Epithelial cell of esophagus (primary cell): ENCODE measurements around the gene ERMN.
"Not testable (repeated sequence)": the region's sequence is repeated elsewhere in the genome, so short reads cannot be mapped to it uniquely, and the experiment has no call there.

Source experiments
- DNase-seq: peaks from one replicate; pipeline ENCODE4 v3.0.0; 2010; ENCODE audit warnings: low read depth
- H3K4me3 ChIP-seq: 2 replicates; pipeline ENCODE4 v1.5.1; 2011; ENCODE audit warnings: mild to moderate bottlenecking, low read length, control low read depth
- TF ChIP-seq, protein P1 (sequence below): IDR thresholded peaks from 2 replicates; pipeline ENCODE4 v1.5.1; 2011; ENCODE audit warnings: low read depth, mild to moderate bottlenecking, low read length, control low read depth, inconsistent platforms; ENCODE audit not compliant: insufficient read depth; ENCODE audit errors: missing control alignments

The ERMN gene

GRCh38 chr2:157359628-157360027, 34.0 kb upstream of the ERMN start:
- TF ChIP-seq, protein P1, sequence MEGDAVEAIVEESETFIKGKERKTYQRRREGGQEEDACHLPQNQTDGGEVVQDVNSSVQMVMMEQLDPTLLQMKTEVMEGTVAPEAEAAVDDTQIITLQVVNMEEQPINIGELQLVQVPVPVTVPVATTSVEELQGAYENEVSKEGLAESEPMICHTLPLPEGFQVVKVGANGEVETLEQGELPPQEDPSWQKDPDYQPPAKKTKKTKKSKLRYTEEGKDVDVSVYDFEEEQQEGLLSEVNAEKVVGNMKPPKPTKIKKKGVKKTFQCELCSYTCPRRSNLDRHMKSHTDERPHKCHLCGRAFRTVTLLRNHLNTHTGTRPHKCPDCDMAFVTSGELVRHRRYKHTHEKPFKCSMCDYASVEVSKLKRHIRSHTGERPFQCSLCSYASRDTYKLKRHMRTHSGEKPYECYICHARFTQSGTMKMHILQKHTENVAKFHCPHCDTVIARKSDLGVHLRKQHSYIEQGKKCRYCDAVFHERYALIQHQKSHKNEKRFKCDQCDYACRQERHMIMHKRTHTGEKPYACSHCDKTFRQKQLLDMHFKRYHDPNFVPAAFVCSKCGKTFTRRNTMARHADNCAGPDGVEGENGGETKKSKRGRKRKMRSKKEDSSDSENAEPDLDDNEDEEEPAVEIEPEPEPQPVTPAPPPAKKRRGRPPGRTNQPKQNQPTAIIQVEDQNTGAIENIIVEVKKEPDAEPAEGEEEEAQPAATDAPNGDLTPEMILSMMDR, result no peak
- DNase-seq, result no peak
- H3K4me3 ChIP-seq, result no peak overlapping the region

DNA sequence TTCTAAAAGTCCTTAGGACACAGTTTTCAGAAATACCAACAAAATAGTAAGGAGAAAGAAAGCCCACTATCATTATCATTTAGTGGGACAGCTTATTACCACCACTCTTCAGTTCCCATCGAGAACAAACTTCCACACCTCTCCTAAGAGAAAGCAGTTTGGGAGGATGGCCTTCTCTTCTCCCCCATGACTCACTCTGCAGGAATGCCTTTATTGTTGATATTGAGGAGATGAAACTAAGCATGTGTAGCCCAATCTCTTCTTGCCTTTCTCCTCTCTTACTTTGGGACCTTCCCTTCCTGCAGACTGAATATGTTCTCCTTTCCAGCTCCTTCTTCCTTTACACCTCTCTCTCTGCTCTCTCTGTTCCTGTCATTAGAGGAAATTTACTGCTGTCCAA, 30.0 kb upstream of the ERMN start:
- no peak overlapping the region for H3K4me3 ChIP-seq
- TF ChIP-seq, protein P1, result no peak
- peak; percentile 28 for DNase-seq

DNA sequence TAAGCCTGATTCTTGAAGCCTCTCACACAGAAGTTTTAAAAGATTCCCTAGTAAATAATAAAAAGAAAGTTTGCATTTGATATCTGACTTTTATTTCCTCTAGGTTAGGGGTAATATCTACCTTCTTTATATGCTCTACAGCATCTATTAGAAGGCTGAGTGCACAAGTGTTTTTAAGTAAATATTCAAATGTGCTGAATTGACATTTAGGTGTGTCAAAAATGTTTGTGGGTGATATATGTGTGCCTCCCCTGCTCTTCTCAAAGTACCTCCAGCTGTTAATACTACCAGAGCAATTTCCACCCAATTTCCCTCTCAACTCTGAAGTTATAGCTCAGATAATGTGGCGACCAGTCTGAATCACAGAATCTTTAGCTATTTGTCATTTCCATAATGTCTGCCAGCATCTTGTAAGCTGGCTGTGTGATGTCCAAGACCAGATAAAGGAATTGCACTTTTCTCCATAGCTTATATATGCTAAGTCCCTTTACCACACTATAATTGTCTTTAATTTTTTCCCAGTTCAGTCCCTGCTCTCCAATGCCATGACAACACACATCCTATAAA, 24.4 kb upstream of the ERMN start:
- TF ChIP-seq, protein P1, result no peak
- DNase-seq, result no peak
- no peak overlapping the region for H3K4me3 ChIP-seq

GRCh38 chr2:157348291-157348921, 22.8 kb upstream of the ERMN start:
- H3K4me3 ChIP-seq, result no peak overlapping the region
- no peak for DNase-seq
- TF ChIP-seq, protein P1, result no peak

GRCh38 chr2:157345647-157346389, 20.2 kb upstream of the ERMN start:
- H3K4me3 ChIP-seq, result no peak overlapping the region
- TF ChIP-seq, protein P1, result no peak
- no peak for DNase-seq

GRCh38 chr2:157341381-157341780, 15.8 kb upstream of the ERMN start:
- DNase-seq, H3K4me3 ChIP-seq: not testable (repeated sequence)

DNA sequence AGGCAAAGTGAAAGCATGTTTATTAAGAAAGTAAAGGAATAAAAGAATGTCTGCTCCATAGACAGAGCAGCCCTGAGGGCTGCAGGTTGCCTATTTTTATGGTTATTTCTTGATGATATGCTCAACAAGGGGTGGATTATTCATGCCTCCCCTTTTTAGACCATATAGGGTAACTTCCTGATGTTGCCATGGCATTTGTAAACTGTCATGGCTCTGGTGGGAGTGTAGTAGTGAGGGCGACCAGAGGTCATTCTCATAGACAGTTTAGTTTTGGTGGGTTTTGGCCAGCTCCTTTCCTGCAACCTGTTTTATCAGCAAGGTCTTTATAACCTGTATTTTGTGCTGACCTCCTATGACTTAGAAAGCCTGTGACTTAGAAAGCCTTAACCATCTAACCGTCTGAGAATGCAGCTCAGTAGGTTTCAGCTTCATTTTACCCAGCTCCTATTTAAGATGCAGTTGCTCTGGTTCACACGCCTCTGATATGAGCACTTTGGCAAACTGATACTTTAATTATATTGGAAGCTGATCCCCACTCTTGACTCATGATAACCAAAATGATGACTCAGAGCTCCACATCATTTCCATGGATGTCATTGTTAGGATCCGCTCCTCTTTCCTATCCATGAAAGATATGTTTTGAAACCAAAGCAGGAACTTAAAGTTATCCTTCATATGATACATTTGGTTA, 14.5 kb upstream of the ERMN start:
- TF ChIP-seq, protein P1, result no peak
- peak; percentile 32 for DNase-seq
- no peak overlapping the region for H3K4me3 ChIP-seq
